RWPE2 (cell line): ENCODE data around the gene PHF8.

Experiments
- ATAC-seq: fragments of 200-7000 bp; cut with Tn5 transposase; 3 replicates; pipeline ENCODE4 v1.9.1; 2021; ENCODE audit warnings: low read depth
- DNase-seq: peaks from one replicate; pipeline ENCODE4 v3.0.0-alpha.2; 2020; ENCODE audit warnings: low spot score
- H3K27ac ChIP-seq: fragments of 450-650 bp; 2 replicates; pipeline ENCODE4 v1.5.1; 2017; ENCODE audit warnings: mild to moderate bottlenecking; ENCODE audit not compliant: poor library complexity, severe bottlenecking
- H3K27me3 ChIP-seq: fragments of 250-450 bp; sonication (Bioruptor Pico); 2 replicates; pipeline ENCODE4 v1.5.1; 2021; ENCODE audit warnings: mild to moderate bottlenecking, moderate library complexity; ENCODE audit not compliant: insufficient read depth, poor library complexity, severe bottlenecking
- H3K36me3 ChIP-seq: fragments of 250-450 bp; sonication (Bioruptor Pico); 2 replicates; pipeline ENCODE4 v1.5.1; 2020; ENCODE audit warnings: low read depth, mild to moderate bottlenecking, moderate library complexity
- H3K4me1 ChIP-seq: fragments of 250-450 bp; sonication (Bioruptor Pico); 2 replicates; pipeline ENCODE4 v1.5.1; 2021; ENCODE audit warnings: mild to moderate bottlenecking, moderate library complexity; ENCODE audit not compliant: insufficient read depth, poor library complexity, severe bottlenecking
- H3K4me3 ChIP-seq: fragments of 250-450 bp; sonication (Bioruptor Pico); 2 replicates; pipeline ENCODE4 v1.5.1; 2021; ENCODE audit warnings: mild to moderate bottlenecking, moderate library complexity; ENCODE audit not compliant: severe bottlenecking
- H3K9me3 ChIP-seq: fragments of 250-450 bp; sonication (Bioruptor Pico); 2 replicates; pipeline ENCODE4 v1.5.1; 2021; ENCODE audit warnings: mild to moderate bottlenecking, moderate library complexity; ENCODE audit not compliant: severe bottlenecking
- TF ChIP-seq, protein P1 (sequence below): fragments of 450-650 bp; IDR thresholded peaks from one replicate; pipeline ENCODE4 v1.5.1; 2017; ENCODE audit warnings: mild to moderate bottlenecking, moderate library complexity; ENCODE audit not compliant: poor library complexity, severe bottlenecking

PHF8 gene

DNA sequence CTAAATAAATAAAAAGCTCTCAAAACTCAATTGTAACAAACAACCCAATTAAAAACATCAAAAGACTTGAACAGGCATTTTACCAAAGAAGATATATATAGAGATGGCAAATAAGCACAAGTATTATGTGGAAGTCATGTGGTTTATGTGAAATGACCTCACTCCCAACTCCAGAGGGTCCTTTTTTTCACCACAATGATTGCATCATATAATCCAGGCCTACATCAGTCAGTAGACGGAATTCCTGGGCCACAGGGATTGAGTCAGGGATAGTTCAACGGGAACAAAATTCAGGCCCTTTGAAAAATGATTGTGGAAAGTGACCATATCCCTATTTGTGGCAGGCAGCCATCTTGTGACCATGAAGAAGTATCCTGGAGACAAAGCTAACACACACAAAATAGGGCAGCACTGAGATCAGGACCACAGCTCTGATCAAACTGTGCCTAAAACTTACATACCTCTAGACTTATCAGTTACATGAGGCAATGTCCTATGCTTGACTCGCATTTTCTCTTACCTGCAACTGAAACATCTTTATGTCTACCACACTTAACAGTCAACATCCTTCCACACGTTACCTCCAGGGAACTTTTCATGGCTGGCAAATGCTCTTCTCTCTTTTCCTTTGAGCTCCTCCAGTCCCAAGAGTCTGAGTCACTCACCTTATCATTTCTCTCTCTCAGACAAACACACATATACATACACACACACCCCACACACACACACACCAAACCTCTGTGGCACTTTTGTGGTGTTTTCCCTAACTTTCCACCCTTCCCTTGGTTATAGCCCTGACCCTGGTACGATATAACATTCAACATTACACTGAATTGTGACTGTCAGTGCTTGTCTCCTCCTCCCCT lies 113.5 kb downstream of the PHF8 start:
- no peaks in the 10 kb centered on the region for H3K9me3 ChIP-seq
- no peaks in the 10 kb centered on the region for H3K36me3 ChIP-seq
- H3K27me3 ChIP-seq: no peaks in the 10 kb centered on the region
- no peaks in the 10 kb centered on the region for H3K4me1 ChIP-seq
- no peak overlapping the region for H3K27ac ChIP-seq
- no peak overlapping the region for H3K4me3 ChIP-seq
- TF ChIP-seq, protein P1, sequence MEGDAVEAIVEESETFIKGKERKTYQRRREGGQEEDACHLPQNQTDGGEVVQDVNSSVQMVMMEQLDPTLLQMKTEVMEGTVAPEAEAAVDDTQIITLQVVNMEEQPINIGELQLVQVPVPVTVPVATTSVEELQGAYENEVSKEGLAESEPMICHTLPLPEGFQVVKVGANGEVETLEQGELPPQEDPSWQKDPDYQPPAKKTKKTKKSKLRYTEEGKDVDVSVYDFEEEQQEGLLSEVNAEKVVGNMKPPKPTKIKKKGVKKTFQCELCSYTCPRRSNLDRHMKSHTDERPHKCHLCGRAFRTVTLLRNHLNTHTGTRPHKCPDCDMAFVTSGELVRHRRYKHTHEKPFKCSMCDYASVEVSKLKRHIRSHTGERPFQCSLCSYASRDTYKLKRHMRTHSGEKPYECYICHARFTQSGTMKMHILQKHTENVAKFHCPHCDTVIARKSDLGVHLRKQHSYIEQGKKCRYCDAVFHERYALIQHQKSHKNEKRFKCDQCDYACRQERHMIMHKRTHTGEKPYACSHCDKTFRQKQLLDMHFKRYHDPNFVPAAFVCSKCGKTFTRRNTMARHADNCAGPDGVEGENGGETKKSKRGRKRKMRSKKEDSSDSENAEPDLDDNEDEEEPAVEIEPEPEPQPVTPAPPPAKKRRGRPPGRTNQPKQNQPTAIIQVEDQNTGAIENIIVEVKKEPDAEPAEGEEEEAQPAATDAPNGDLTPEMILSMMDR: no peak
- DNase-seq (no peak), ATAC-seq (no peak)

DNA sequence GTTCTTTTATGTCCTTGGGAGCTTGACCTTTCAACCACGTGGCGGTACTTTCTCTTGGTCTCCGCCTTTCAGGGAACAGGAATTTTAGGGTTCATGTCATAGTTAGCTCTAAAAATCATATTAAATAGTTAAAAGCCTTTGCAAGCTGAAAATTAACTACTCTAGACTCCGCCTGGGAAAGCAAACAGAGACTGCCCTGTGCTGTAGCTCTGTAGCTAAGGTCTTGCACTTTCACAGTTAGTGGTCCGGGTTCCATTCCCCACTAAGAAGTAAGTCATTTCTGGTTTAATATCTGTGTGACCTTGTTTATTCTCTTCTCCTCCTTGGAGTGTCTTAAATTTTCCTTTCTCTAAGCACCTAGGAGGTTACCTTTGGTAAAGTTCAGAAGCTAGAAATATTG lies 118.2 kb downstream of the PHF8 start:
- no peak for DNase-seq
- H3K4me1 ChIP-seq: no peaks in the 10 kb centered on the region
- H3K27me3 ChIP-seq: no peaks in the 10 kb centered on the region
- H3K9me3 ChIP-seq: no peaks in the 10 kb centered on the region
- TF ChIP-seq, protein P1: no peak
- no peak overlapping the region for H3K27ac ChIP-seq
- no peaks in the 10 kb centered on the region for H3K36me3 ChIP-seq
- ATAC-seq: no peak
- no peak overlapping the region for H3K4me3 ChIP-seq

DNA sequence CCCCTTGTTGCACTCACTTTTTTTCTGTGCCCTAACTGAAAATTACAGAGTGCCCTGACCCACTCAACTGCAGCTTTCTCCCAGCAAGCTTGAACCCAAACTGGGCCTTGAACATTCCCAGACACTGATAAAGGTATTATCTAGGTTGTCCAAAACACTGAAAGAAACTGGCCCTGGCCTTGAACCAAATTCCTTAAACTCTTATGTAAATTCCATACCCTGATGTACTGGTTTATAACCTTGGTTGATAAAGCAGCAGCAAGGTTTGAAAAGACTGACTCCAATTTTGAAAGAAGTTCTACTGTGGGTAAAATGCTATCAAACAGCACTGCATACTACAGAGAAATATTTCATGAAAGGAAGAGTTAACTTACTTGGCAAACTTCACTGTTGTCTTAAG lies 125.6 kb downstream of the PHF8 start:
- DNase-seq: no peak
- no peaks in the 10 kb centered on the region for H3K4me1 ChIP-seq
- H3K27me3 ChIP-seq: no peaks in the 10 kb centered on the region
- ATAC-seq: no peak
- TF ChIP-seq, protein P1: no peak
- H3K36me3 ChIP-seq: no peaks in the 10 kb centered on the region
- H3K4me3 ChIP-seq: no peak overlapping the region
- H3K27ac ChIP-seq: no peak overlapping the region
- no peaks in the 10 kb centered on the region for H3K9me3 ChIP-seq

DNA sequence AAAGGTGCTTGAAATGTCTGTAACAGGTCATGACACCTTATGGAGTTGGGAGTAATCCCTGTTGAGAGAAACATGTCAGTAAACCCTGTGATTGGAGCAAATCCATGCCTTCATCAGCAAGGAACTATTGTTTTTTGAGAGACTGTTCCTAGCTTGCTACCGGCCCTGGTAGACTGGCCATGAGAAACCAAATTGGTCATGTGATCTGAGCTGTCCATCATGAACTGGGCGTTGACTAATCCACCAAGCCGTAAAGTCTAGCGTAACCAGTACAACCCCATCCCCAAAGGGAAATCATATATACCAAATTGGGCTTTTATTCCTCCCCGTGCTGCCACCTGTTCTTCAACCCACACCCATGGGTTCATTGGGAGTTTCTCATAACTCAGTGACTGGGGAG lies 143.7 kb downstream of the PHF8 start:
- Histone ChIP-seq H3K27ac (no peak overlapping the region), H3K4me1 (no peaks in the 10 kb centered on the region), H3K4me3 (no peak overlapping the region), H3K9me3 (no peaks in the 10 kb centered on the region), H3K36me3 (no peaks in the 10 kb centered on the region), H3K27me3 (no peaks in the 10 kb centered on the region)
- TF ChIP-seq, protein P1: no peak
- DNase-seq (no peak), ATAC-seq (no peak)

DNA sequence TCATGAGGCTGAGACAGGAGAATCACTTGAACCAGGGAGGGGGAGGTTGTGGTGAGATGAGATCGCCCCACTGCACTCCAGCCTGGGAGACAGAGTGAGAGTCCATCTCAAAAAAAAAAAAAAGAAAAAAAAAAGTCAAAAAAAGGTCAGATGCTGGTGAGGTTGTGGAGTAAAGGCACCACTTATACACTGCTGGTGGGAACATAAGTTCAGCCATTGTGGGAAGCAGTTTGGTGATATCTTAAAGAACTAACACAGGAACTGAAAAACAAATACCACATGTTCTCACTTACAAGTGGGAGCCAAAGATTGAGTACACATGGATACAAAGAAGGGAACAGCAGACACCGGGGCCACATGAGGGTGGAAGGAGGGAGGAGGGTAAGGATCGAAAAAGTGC lies 149.0 kb downstream of the PHF8 start:
- TF ChIP-seq, protein P1: no peak
- no peak overlapping the region for H3K4me3 ChIP-seq
- no peaks in the 10 kb centered on the region for H3K27me3 ChIP-seq
- ATAC-seq (no peak), DNase-seq (no peak)
- no peaks in the 10 kb centered on the region for H3K9me3 ChIP-seq
- no peaks in the 10 kb centered on the region for H3K4me1 ChIP-seq
- H3K27ac ChIP-seq: no peak overlapping the region
- no peaks in the 10 kb centered on the region for H3K36me3 ChIP-seq
